OCI-LY1 (cell line): ENCODE measurements around the gene MARS1.

Experiments
- CTCF ChIP-seq: fragments of 200-600 bp; sonication (generic), shearing (Covaris generic); IDR thresholded peaks from 2 replicates; pipeline ENCODE4 v1.5.1; 2017; ENCODE audit warnings: mild to moderate bottlenecking, antibody characterized with exemption, low read length, moderate library complexity, mixed read lengths
- EZH2 ChIP-seq: fragments of 200-600 bp; sonication (generic), shearing (Covaris generic); IDR thresholded peaks from 2 replicates; pipeline ENCODE4 v1.8.0; 2017; ENCODE audit warnings: borderline replicate concordance, mixed run types, mild to moderate bottlenecking, antibody characterized with exemption, low read length, moderate library complexity, mixed read lengths

- no peak for TF ChIP-seq CTCF
- no peak for TF ChIP-seq EZH2
Observed at GRCh38 chr12:57548488-57548887, 60.6 kb downstream of the MARS1 start.
